K562 (cell line): Measurements from ENCODE around the gene NKG7. TPM values are rescaled to one million over a fixed set of nuclear protein-coding genes. Genes with fewer than 3 reads are reported as not detected.

ENCODE experiments used
- BDP1 ChIP-seq: IDR thresholded peaks from 3 replicates; pipeline ENCODE4 v1.6.1; 2011; ENCODE audit not compliant: insufficient read length, insufficient read depth
- CHD2 ChIP-seq: IDR thresholded peaks from 2 replicates; pipeline ENCODE4 v1.6.1; 2011; ENCODE audit warnings: low read depth, low read length
- GABPB1 ChIP-seq: sonication (generic); formaldehyde crosslinking; IDR thresholded peaks from 2 replicates; pipeline ENCODE4 v1.8.0; 2022; ENCODE audit warnings: mild to moderate bottlenecking, missing genetic modification reagents
- HMGN3 ChIP-seq: IDR thresholded peaks from 2 replicates; pipeline ENCODE4 v1.6.1; 2011; ENCODE audit warnings: borderline replicate concordance, low read depth, mild to moderate bottlenecking, mixed read lengths, low read length; ENCODE audit not compliant: insufficient read length; ENCODE audit errors: extremely low read depth
- HOMEZ ChIP-seq: fragments of 250-450 bp; sonication (Bioruptor Pico); IDR thresholded peaks from 2 replicates; pipeline ENCODE4 v1.4.0; 2020; ENCODE audit warnings: mild to moderate bottlenecking, moderate library complexity
- MTF1 ChIP-seq: fragments of 250-450 bp; sonication (Bioruptor Pico); IDR thresholded peaks from 2 replicates; pipeline ENCODE4 v1.9.0; 2021; ENCODE audit warnings: moderate library complexity, mild to moderate bottlenecking, inconsistent platforms, borderline replicate concordance
- POLR2H ChIP-seq: IDR thresholded peaks from 2 replicates; pipeline ENCODE4 v1.6.1; 2016; ENCODE audit warnings: missing genetic modification characterization, low read depth, mild to moderate bottlenecking, control low read depth, missing compliant biosample characterization, moderate library complexity
- RBFOX2 ChIP-seq: fragments of 200-400 bp; formaldehyde crosslinking; IDR thresholded peaks from 2 replicates; pipeline ENCODE4 v1.6.1; 2017; ENCODE audit warnings: low read depth, mild to moderate bottlenecking, low read length, moderate library complexity
- ZBTB9 ChIP-seq: fragments of 450-650 bp; formaldehyde crosslinking; IDR thresholded peaks from 2 replicates; pipeline ENCODE4 v1.4.0; 2020; ENCODE audit warnings: mild to moderate bottlenecking, moderate library complexity
- ZNF318 ChIP-seq, 2 experiments: fragments of 450-650 bp; IDR thresholded peaks; 2 replicates each; pipeline ENCODE4 v1.6.1; 2016; ENCODE audit warnings: mild to moderate bottlenecking in 2 of 2, borderline replicate concordance in 1 of 2, low read depth in 1 of 2, moderate library complexity in 1 of 2
- ZNF830 ChIP-seq: fragments of 250-450 bp; sonication (Bioruptor Pico); IDR thresholded peaks from 2 replicates; pipeline ENCODE4 v1.5.0; 2021; ENCODE audit warnings: mild to moderate bottlenecking
- polyA plus RNA-seq, 8 experiments: library from polyadenylated mRNA; depleted of rRNA in 4 of 8; stranded (reverse) in 5 of 8; unstranded in 3 of 8; fragments of >200 nt; fragmentation: Nextera tagmentation in 2 of 8; fragmentation: Illumina TruSeq in 1 of 8; extraction: Ambion mirVana in 2 of 8; extraction: Trizol in 1 of 8; gene quantifications; 2 replicates each; pipeline versions ENCODE4 v1.2.1 to v1.2.3, GENCODE V29; 2011 to 2014; ENCODE audit warnings: inconsistent platforms in 1 of 8, missing spikeins in 1 of 8
- total RNA-seq, 7 experiments: library from RNA; depleted of rRNA in 6 of 7; stranded (reverse); fragments of >200 nt in 6 of 7; fragmentation: Illumina TruSeq in 2 of 7; extraction: Trizol in 2 of 7; gene quantifications; 2 replicates each; pipeline versions ENCODE4 v1.2.1 to v1.2.3, GENCODE V29; 2011 to 2021; ENCODE audit warnings: low replicate concordance in 1 of 7

Gene NKG7
- total and polyA plus RNA-seq, 9 of the 15 experiments (the other 6 are each of a cell fraction or from before 2014, with no cell fraction given): 0.30 to 0.70 (median 0.51) TPM; not detected in 2

GRCh38 chr19:51365965-51366388 is 6.5 kb downstream of the NKG7 start, which contains the start of gene ETFB (continued):
- TF ChIP-seq ZNF318 (IDR thresholded peaks at IDR 0.05; ENCODE audit: borderline replicate concordance in 1 of 2, low read depth in 1 of 2): no peak
- TF ChIP-seq GABPB1 (CRISPR knock-in tag): 0 out of 2 replicates have a peak, but pooled peaks have one; percentile 62
- peak; percentile 33 for TF ChIP-seq HMGN3
- peak; percentile 76; the same call in 1 of the 2 replicates for TF ChIP-seq POLR2H
- no peak for TF ChIP-seq ZBTB9 (CRISPR knock-in tag)
- TF ChIP-seq CHD2: no peak
- TF ChIP-seq HOMEZ (CRISPR knock-in tag): no peak
- TF ChIP-seq ZNF830 (CRISPR knock-in tag): no peak
- peak; percentile 76 for TF ChIP-seq RBFOX2
- TF ChIP-seq BDP1: no peak
- no peak for TF ChIP-seq MTF1 (CRISPR knock-in tag)
